HCT116 (cell line): ENCODE data around the gene PCSK2. TPM values are rescaled to one million over a fixed set of nuclear protein-coding genes. Genes with fewer than 3 reads are reported as not detected.

Experiments used
- ATAC-seq: fragments of 200-7000 bp; cut with Tn5 transposase; 2 replicates; pipeline ENCODE4 v1.9.1; 2020; ENCODE audit warnings: mild to moderate bottlenecking, moderate library complexity
- BruUV-seq: library from RNA; stranded (reverse); fragments of 400-500 nt; replicated peaks from 2 replicates; lab custom pipeline; 2021; lab: Mats Ljungman, UMichigan
- CTCF ChIA-PET: fragments of 300-600 bp; sonication (Branson Sonifier 250); formaldehyde crosslinking; loops from one replicate; lab custom pipeline; 2021; ENCODE audit warnings: antibody characterized with exemption; lab: Charles Lee
- POLR2A ChIA-PET: fragments of 300-600, 350-600 bp; sonication (Branson Sonifier 250); formaldehyde crosslinking; loops from one replicate; lab custom pipeline; 2021; ENCODE audit warnings: antibody characterized with exemption; lab: Charles Lee
- RAD21 ChIA-PET, 2 experiments: fragments of 300-600 bp; sonication (Branson Sonifier 250); formaldehyde crosslinking; loops; one replicate each; lab custom pipeline; 2023; ENCODE audit warnings: low total read pairs in 2 of 2; ENCODE audit not compliant: uncharacterized antibody in 2 of 2, unreplicated experiment in 2 of 2, low non-redundant PET in 1 of 2; lab: Charles Lee
- DNase-seq: peaks from one replicate; pipeline ENCODE4 v3.0.0-alpha.2; 2010; ENCODE audit warnings: low read depth, low spot score
- H2AFZ ChIP-seq: fragments of 200-600 bp; shearing (Covaris generic), sonication (generic); 2 replicates; pipeline ENCODE4 v1.6.1; 2017; ENCODE audit warnings: low read depth, mixed run types, mixed read lengths, antibody characterized with exemption, low read length; ENCODE audit not compliant: poor library complexity, severe bottlenecking
- H3K27ac ChIP-seq: 2 replicates; pipeline ENCODE4 v1.5.1; 2012; ENCODE audit warnings: low read depth, low read length
- H3K27me3 ChIP-seq: fragments of 200-600 bp; sonication (generic); 2 replicates; pipeline ENCODE4 v1.6.1; 2016; ENCODE audit warnings: mixed run types, low read length, mixed read lengths; ENCODE audit not compliant: insufficient read depth
- H3K36me3 ChIP-seq, 2 experiments: fragments of 200-500 bp in 1 of 2; fragments of 200-600 bp in 1 of 2; sonication (Bioruptor generic) in 1 of 2; sonication (generic) in 1 of 2; 2 replicates each; pipeline versions ENCODE4 v1.5.1 to v1.6.1; 2014 to 2016; ENCODE audit warnings: low read length in 2 of 2, inconsistent platforms in 1 of 2, mixed read lengths in 1 of 2, mixed run types in 1 of 2; ENCODE audit not compliant: insufficient read depth in 2 of 2, control insufficient read depth in 1 of 2
- H3K4me1 ChIP-seq, 2 experiments: fragments of 200-600 bp in 1 of 2; sonication (generic) in 1 of 2; 2 replicates each; pipeline versions ENCODE4 v1.5.1 to v1.6.1; 2012 to 2017; ENCODE audit warnings: low read length in 2 of 2, inconsistent platforms in 1 of 2, mild to moderate bottlenecking in 1 of 2, mixed read lengths in 1 of 2, mixed run types in 1 of 2, moderate library complexity in 1 of 2; ENCODE audit not compliant: insufficient read depth in 2 of 2, control insufficient read depth in 1 of 2
- H3K4me2 ChIP-seq: fragments of 200-600 bp; sonication (generic); 2 replicates; pipeline ENCODE4 v1.6.1; 2017; ENCODE audit warnings: mixed run types, low read length, mixed read lengths
- H3K4me3 ChIP-seq, 2 experiments: fragments of 200-600 bp in 1 of 2; sonication (generic) in 1 of 2; replicated peaks in 1 of 2; 2 replicates each; pipeline ENCODE4 v1.5.1; 2011 to 2016; ENCODE audit warnings: low read length in 2 of 2, control low read depth in 1 of 2, low read depth in 1 of 2, mild to moderate bottlenecking in 1 of 2, mixed read lengths in 1 of 2, mixed run types in 1 of 2
- H3K79me2 ChIP-seq: fragments of 200-600 bp; sonication (generic); 2 replicates; pipeline ENCODE4 v1.6.1; 2017; ENCODE audit warnings: mild to moderate bottlenecking, mixed run types, low read length, moderate library complexity, mixed read lengths; ENCODE audit not compliant: insufficient read depth
- H3K9ac ChIP-seq: fragments of 200-600 bp; sonication (generic); 2 replicates; pipeline ENCODE4 v1.6.1; 2016; ENCODE audit warnings: low read length, mixed read lengths
- H3K9me2 ChIP-seq: fragments of 200-600 bp; sonication (generic), shearing (Covaris generic); 2 replicates; pipeline ENCODE4 v1.6.1; 2017; ENCODE audit warnings: mixed run types, mild to moderate bottlenecking, moderate library complexity; ENCODE audit not compliant: insufficient read depth
- H3K9me3 ChIP-seq, 2 experiments: fragments of 200-500 bp in 1 of 2; fragments of 200-600 bp in 1 of 2; sonication (Bioruptor generic) in 1 of 2; sonication (generic) in 1 of 2; 2 replicates each; pipeline ENCODE4 v1.6.1; 2014 to 2017; ENCODE audit warnings: low read length in 2 of 2, mixed read lengths in 2 of 2, inconsistent platforms in 1 of 2, low read depth in 1 of 2, mild to moderate bottlenecking in 1 of 2, mixed run types in 1 of 2, moderate library complexity in 1 of 2; ENCODE audit not compliant: control insufficient read depth in 1 of 2, insufficient read depth in 1 of 2
- H4K20me1 ChIP-seq: fragments of 200-600 bp; sonication (generic), shearing (Covaris generic); 2 replicates; pipeline ENCODE4 v1.6.1; 2017; ENCODE audit warnings: mixed run types, mild to moderate bottlenecking, moderate library complexity; ENCODE audit not compliant: insufficient read depth
- CBX3 ChIP-seq: IDR thresholded peaks from 2 replicates; pipeline ENCODE4 v1.6.1; 2012; ENCODE audit warnings: low read depth
- CEBPB ChIP-seq: IDR thresholded peaks from 2 replicates; pipeline ENCODE4 v1.6.1; 2012; ENCODE audit warnings: low read depth
- ELF1 ChIP-seq: IDR thresholded peaks from 2 replicates; pipeline ENCODE4 v1.6.1; 2012; ENCODE audit warnings: low read depth, borderline replicate concordance
- EZH2phosphoT487 ChIP-seq: fragments of 200-600 bp; IDR thresholded peaks from 2 replicates; pipeline ENCODE4 v1.6.1; 2018; ENCODE audit warnings: antibody characterized with exemption, borderline replicate concordance
- JUND ChIP-seq: IDR thresholded peaks from 2 replicates; pipeline ENCODE4 v1.6.1; 2012
- POLR2A ChIP-seq: IDR thresholded peaks from 2 replicates; pipeline ENCODE4 v1.7.0; 2011; ENCODE audit warnings: borderline replicate concordance; ENCODE audit not compliant: insufficient read depth, insufficient read length; ENCODE audit errors: extremely low read depth
- POLR2AphosphoS5 ChIP-seq: IDR thresholded peaks from 2 replicates; pipeline ENCODE4 v1.6.1; 2011; ENCODE audit warnings: mild to moderate bottlenecking, low read depth, low read length, moderate library complexity
- RAD21 ChIP-seq: IDR thresholded peaks from 2 replicates; pipeline ENCODE4 v1.6.1; 2012; ENCODE audit warnings: low read depth, mild to moderate bottlenecking
- SIN3A ChIP-seq: IDR thresholded peaks from 2 replicates; pipeline ENCODE4 v1.6.1; 2012; ENCODE audit warnings: low read depth
- SP1 ChIP-seq: IDR thresholded peaks from 2 replicates; pipeline ENCODE4 v1.6.1; 2012; ENCODE audit warnings: low read depth
- SRF ChIP-seq: IDR thresholded peaks from 2 replicates; pipeline ENCODE4 v1.6.1; 2012; ENCODE audit warnings: low read depth
- TCF7L2 ChIP-seq: IDR thresholded peaks from 2 replicates; pipeline ENCODE4 v1.7.0; 2011; ENCODE audit warnings: borderline replicate concordance, inconsistent platforms; ENCODE audit not compliant: insufficient read depth, insufficient read length; ENCODE audit errors: extremely low read depth
- YY1 ChIP-seq: IDR thresholded peaks from 2 replicates; pipeline ENCODE4 v1.6.1; 2011; ENCODE audit warnings: low read length, low read depth, moderate library complexity, mild to moderate bottlenecking; ENCODE audit not compliant: insufficient replicate concordance; ENCODE audit errors: extremely low read depth
- intact Hi-C: fragments of 100-400 bp; cut with micrococcal nuclease; formaldehyde crosslinking; loops from 2 replicates; pipeline ENCODE4 v1.10.0; 2022
- total RNA-seq: library from RNA; stranded (reverse); gene quantifications from one replicate; pipeline ENCODE4 v1.2.1, GENCODE V29; 2021; ENCODE audit not compliant: unreplicated experiment
- TF ChIP-seq, protein P1 (sequence below): IDR thresholded peaks from 2 replicates; pipeline ENCODE4 v1.6.1; 2012
- TF ChIP-seq, protein P2 (sequence below): IDR thresholded peaks from 2 replicates; pipeline ENCODE4 v1.6.1; 2012; ENCODE audit warnings: low read depth

PCSK2 gene
- total RNA-seq, 1 experiment from 2014 or later: not detected

DNA sequence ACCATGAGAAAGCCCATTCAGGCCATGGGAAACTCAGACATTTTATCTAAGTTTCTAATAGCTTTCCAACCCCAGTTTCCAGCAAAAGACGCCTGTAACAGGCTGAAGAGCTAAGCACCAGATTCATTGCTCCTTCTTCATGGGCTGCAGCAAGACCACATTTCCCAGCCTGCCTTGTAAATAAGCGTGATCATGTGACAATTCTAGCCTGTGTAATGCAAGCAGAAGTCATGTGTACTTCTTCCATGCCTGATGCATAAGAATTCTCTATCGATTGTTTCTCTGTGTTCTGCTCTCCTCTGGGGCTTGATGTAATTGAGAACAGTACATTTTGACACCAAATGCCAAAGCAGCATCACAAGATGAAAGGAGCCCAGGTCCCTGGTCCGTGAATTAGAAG is 6.8 kb downstream of the PCSK2 start:
- BruUV-seq: no TSS peak
- TF ChIP-seq, protein P1, sequence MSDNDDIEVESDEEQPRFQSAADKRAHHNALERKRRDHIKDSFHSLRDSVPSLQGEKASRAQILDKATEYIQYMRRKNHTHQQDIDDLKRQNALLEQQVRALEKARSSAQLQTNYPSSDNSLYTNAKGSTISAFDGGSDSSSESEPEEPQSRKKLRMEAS: no peak
- TF ChIP-seq RAD21 (no peak), JUND (no peak), EZH2phosphoT487 (no peak), CEBPB (no peak), SP1 (no peak), CBX3 (no peak), YY1 (no peak), SIN3A (no peak), SRF (no peak), POLR2AphosphoS5 (no peak), TCF7L2 (no peak), POLR2A (no peak), ELF1 (no peak)
- TF ChIP-seq, protein P2, sequence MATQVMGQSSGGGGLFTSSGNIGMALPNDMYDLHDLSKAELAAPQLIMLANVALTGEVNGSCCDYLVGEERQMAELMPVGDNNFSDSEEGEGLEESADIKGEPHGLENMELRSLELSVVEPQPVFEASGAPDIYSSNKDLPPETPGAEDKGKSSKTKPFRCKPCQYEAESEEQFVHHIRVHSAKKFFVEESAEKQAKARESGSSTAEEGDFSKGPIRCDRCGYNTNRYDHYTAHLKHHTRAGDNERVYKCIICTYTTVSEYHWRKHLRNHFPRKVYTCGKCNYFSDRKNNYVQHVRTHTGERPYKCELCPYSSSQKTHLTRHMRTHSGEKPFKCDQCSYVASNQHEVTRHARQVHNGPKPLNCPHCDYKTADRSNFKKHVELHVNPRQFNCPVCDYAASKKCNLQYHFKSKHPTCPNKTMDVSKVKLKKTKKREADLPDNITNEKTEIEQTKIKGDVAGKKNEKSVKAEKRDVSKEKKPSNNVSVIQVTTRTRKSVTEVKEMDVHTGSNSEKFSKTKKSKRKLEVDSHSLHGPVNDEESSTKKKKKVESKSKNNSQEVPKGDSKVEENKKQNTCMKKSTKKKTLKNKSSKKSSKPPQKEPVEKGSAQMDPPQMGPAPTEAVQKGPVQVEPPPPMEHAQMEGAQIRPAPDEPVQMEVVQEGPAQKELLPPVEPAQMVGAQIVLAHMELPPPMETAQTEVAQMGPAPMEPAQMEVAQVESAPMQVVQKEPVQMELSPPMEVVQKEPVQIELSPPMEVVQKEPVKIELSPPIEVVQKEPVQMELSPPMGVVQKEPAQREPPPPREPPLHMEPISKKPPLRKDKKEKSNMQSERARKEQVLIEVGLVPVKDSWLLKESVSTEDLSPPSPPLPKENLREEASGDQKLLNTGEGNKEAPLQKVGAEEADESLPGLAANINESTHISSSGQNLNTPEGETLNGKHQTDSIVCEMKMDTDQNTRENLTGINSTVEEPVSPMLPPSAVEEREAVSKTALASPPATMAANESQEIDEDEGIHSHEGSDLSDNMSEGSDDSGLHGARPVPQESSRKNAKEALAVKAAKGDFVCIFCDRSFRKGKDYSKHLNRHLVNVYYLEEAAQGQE: no peak
- CTCF ChIA-PET: no interaction called here

More for the DNA sequence above, 6.8 kb downstream of the PCSK2 start:
- Histone ChIP-seq H3K27ac (no peak overlapping the region), H3K9ac (no peak overlapping the region), H3K4me3 (no peak overlapping the region), H3K4me1 (no peaks in the 10 kb centered on the region), H3K4me2 (no peak overlapping the region), H2AFZ (no peak overlapping the region), H3K27me3 (peaks cover 18% of the 10 kb centered on the region; the same call in 1 of the 2 replicates), H3K9me3 (no peaks in the 10 kb centered on the region), H4K20me1 (no peaks in the 10 kb centered on the region), H3K79me2 (no peaks in the 10 kb centered on the region), H3K9me2 (no peaks in the 10 kb centered on the region), H3K36me3 (no peaks in the 10 kb centered on the region)
- ChIA-PET RAD21 (no interaction called here), POLR2A (no interaction called here)
- intact Hi-C loops: no loop called here
- ATAC-seq: no peak
- DNase-seq: no peak
